SJCRH30 (cell line): ENCODE results near the gene APBB1IP. TPM values are rescaled to one million over a fixed set of nuclear protein-coding genes. Genes with fewer than 3 reads are reported as not detected.
"Not testable (repeated sequence)": the region's sequence is repeated elsewhere in the genome, so short reads cannot be mapped to it uniquely, and the experiment has no call there.

ENCODE experiments used
- DNase-seq, 2 experiments: peaks; one replicate each; pipeline ENCODE4 v3.0.0-alpha.2; 2015 to 2020
- H3K27ac ChIP-seq: fragments of 250-450 bp; sonication (Bioruptor Pico); 2 replicates; pipeline ENCODE4 v1.5.1; 2020; ENCODE audit warnings: mild to moderate bottlenecking, moderate library complexity
- H3K27me3 ChIP-seq: fragments of 250-450 bp; sonication (Bioruptor Pico); 2 replicates; pipeline ENCODE4 v1.5.1; 2020; ENCODE audit warnings: mild to moderate bottlenecking, moderate library complexity
- H3K36me3 ChIP-seq: fragments of 250-450 bp; sonication (Bioruptor Pico); 2 replicates; pipeline ENCODE4 v1.5.1; 2020; ENCODE audit warnings: mild to moderate bottlenecking, moderate library complexity
- H3K4me1 ChIP-seq: fragments of 250-450 bp; sonication (Bioruptor Pico); 2 replicates; pipeline ENCODE4 v1.5.1; 2020; ENCODE audit warnings: mild to moderate bottlenecking, moderate library complexity
- H3K4me3 ChIP-seq: fragments of 250-450 bp; sonication (Bioruptor Pico); 2 replicates; pipeline ENCODE4 v1.5.1; 2020; ENCODE audit warnings: mild to moderate bottlenecking, moderate library complexity
- H3K9me3 ChIP-seq: fragments of 250-450 bp; sonication (Bioruptor Pico); replicated peaks from 2 replicates; pipeline ENCODE4 v1.5.1; 2020; ENCODE audit warnings: mild to moderate bottlenecking, moderate library complexity
- total RNA-seq: library from RNA; depleted of rRNA; stranded (reverse); fragments of >200 nt; shearing (Covaris generic); gene quantifications from 2 replicates; pipeline ENCODE4 v1.2.3, GENCODE V29; 2014

APBB1IP gene
- total RNA-seq, 1 experiment from 2014 or later: not detected

DNA sequence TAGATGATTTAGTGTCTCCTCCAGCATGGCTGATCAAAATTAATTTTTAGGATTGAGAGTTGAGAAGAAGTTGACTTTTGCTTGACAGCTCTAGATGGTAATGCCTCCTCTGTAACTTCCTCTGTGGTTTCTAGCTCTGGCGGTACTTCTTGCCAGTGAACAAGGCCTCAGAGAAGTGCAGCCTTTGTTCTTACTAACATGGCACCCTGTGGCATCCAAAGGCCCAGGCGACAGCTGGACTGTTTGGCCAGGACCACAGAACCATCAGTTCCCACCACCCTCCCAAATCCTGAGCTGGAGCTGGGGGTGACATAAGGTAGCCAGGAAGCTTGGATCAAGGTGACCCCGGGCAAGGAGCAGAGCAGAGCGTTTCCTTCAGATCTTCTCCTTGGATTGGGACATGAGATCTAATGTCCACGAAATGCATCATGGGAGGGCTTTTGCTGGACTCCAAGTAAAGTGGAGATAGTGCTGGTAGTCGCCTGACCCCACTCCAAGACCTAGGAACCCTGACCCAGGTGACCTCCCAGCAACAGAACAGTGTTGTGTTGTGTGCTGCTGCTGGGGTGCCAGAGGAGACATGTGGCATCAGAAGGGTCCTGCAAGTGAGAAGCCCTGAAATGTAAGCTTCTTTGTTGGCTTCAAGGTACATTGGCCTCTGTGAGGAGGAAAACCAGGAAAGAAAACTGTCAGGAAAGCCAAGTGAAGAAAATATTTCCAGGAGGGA, 41.8 kb downstream of the APBB1IP start:
- Histone ChIP-seq H3K27me3 (peaks cover 14% of the 10 kb centered on the region), H3K4me1 (no peaks in the 10 kb centered on the region), H3K9me3 (no peaks in the 10 kb centered on the region), H3K27ac (no peak overlapping the region), H3K4me3 (no peak overlapping the region), H3K36me3 (no peaks in the 10 kb centered on the region)
- no peak for DNase-seq

GRCh38 chr10:26481315-26481692, 43.2 kb downstream of the APBB1IP start:
- Histone ChIP-seq H3K4me1 (no peaks in the 10 kb centered on the region), H3K9me3 (no peaks in the 10 kb centered on the region), H3K27ac (no peak overlapping the region), H3K4me3 (no peak overlapping the region), H3K27me3 (peaks cover 16% of the 10 kb centered on the region), H3K36me3 (no peaks in the 10 kb centered on the region)
- DNase-seq: no peak

- H3K27me3 ChIP-seq: peaks cover 16% of the 10 kb centered on the region
- H3K27ac ChIP-seq: no peak overlapping the region
- H3K4me3 ChIP-seq: no peak overlapping the region
- H3K4me1 ChIP-seq: no peaks in the 10 kb centered on the region
- H3K36me3 ChIP-seq: no peaks in the 10 kb centered on the region
- DNase-seq: no peak
- H3K9me3 ChIP-seq: no peaks in the 10 kb centered on the region
Measured at GRCh38 chr10:26481914-26482550, 43.9 kb downstream of the APBB1IP start.

- DNase-seq: no peak
- Histone ChIP-seq H3K36me3 (no peaks in the 10 kb centered on the region), H3K27ac (no peak overlapping the region), H3K4me1 (no peaks in the 10 kb centered on the region), H3K4me3 (no peak overlapping the region), H3K9me3 (no peaks in the 10 kb centered on the region), H3K27me3 (peaks cover 8% of the 10 kb centered on the region; the same call in 1 of the 2 replicates)
Measured at GRCh38 chr10:26483554-26483953, 45.4 kb downstream of the APBB1IP start.

DNA sequence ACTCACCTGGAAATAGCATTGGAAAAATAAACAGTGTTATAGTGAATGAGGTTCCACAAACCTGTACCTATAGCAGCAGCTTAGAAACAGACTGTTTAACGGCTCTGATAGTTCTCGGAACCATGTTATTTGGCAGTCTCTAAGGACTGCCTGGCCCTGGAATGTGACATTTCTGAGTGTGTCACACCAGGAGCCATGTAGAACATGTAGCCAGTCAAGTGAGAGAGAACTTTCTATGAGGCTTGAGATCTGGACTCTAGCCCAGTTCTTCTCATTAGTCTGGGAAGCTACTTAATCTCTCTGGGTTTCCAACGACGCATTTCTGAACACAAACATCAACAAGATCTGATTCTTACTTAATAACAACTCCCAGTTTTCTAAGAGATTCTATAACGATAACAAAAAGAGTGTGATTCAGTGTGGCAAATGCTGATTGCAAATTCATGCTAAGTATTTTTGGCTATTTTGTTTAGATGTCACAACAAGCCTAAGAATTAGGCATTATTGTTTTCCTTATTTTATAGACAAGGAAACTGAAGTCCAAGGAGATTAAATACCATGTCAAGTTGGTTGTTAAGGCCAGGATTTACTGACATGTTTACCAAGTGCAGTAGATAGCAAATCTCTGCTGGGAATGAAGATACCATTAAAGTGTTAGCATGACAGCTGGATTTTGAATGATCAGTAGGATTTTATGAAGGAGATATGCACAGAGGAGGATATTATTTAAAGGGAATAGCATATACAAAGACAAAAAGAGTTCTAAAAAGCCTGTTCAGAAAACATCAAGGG, 47.2 kb downstream of the APBB1IP start:
- H3K36me3 ChIP-seq: no peaks in the 10 kb centered on the region
- H3K27me3 ChIP-seq: peaks cover 4% of the 10 kb centered on the region; the same call in 1 of the 2 replicates
- H3K9me3 ChIP-seq: no peaks in the 10 kb centered on the region
- no peaks in the 10 kb centered on the region for H3K4me1 ChIP-seq
- no peak overlapping the region for H3K27ac ChIP-seq
- H3K4me3 ChIP-seq: no peak overlapping the region
- no peak for DNase-seq

- H3K36me3 ChIP-seq: no peaks in the 10 kb centered on the region
- no peaks in the 10 kb centered on the region for H3K9me3 ChIP-seq
- H3K4me1 ChIP-seq: no peaks in the 10 kb centered on the region
- no peak for DNase-seq
- no peak overlapping the region for H3K4me3 ChIP-seq
- no peak overlapping the region for H3K27ac ChIP-seq
- peaks cover 4% of the 10 kb centered on the region; the same call in 1 of the 2 replicates for H3K27me3 ChIP-seq
Measured at GRCh38 chr10:26486304-26486703, 48.2 kb downstream of the APBB1IP start.

GRCh38 chr10:26486990-26487850, 49.1 kb downstream of the APBB1IP start:
- Histone ChIP-seq H3K4me1 (no peaks in the 10 kb centered on the region), H3K9me3 (no peaks in the 10 kb centered on the region), H3K4me3 (no peak overlapping the region), H3K27ac (no peak overlapping the region), H3K27me3 (peaks cover 4% of the 10 kb centered on the region; the same call in 1 of the 2 replicates), H3K36me3 (no peaks in the 10 kb centered on the region)
- DNase-seq: no peak

DNA sequence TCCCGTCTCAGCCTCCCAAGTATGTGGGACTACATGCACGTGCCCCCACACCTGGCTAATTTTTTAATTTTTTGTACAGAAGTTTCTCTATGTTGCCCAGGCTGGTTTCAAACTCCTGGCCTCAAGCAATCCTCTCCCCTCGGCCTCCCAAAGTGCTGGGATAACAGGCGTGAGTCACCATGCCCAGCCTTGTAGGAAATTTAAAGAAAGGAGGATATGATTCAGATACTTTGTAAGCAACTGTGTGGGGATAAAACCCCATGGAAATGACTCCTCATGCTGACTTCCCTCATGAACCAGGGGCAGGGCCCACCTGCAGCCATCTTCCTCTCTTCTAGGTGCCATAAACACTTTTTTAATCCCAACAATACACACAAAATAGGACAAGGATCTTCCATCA, 50.2 kb downstream of the APBB1IP start:
- no peaks in the 10 kb centered on the region for H3K9me3 ChIP-seq
- peaks cover 4% of the 10 kb centered on the region; the same call in 1 of the 2 replicates for H3K27me3 ChIP-seq
- H3K4me3 ChIP-seq: no peak overlapping the region
- H3K36me3 ChIP-seq: no peaks in the 10 kb centered on the region
- no peak overlapping the region for H3K27ac ChIP-seq
- no peaks in the 10 kb centered on the region for H3K4me1 ChIP-seq
- DNase-seq: no peak

GRCh38 chr10:26489081-26489480, 50.9 kb downstream of the APBB1IP start:
- H3K36me3 ChIP-seq: no peaks in the 10 kb centered on the region
- no peak overlapping the region for H3K4me3 ChIP-seq
- no peaks in the 10 kb centered on the region for H3K4me1 ChIP-seq
- no peak for DNase-seq
- H3K27ac ChIP-seq: no peak overlapping the region
- peaks cover 4% of the 10 kb centered on the region; the same call in 1 of the 2 replicates for H3K27me3 ChIP-seq
- no peaks in the 10 kb centered on the region for H3K9me3 ChIP-seq

GRCh38 chr10:26490367-26490766, 52.2 kb downstream of the APBB1IP start:
- not testable (repeated sequence) for H3K36me3 ChIP-seq, H3K27ac ChIP-seq, H3K4me3 ChIP-seq, DNase-seq, H3K9me3 ChIP-seq, H3K4me1 ChIP-seq, H3K27me3 ChIP-seq

GRCh38 chr10:26491276-26491675, 53.1 kb downstream of the APBB1IP start:
- H3K4me3 ChIP-seq: no peak overlapping the region
- H3K4me1 ChIP-seq: no peaks in the 10 kb centered on the region
- no peak overlapping the region for H3K27ac ChIP-seq
- no peak for DNase-seq
- H3K27me3 ChIP-seq: no peaks in the 10 kb centered on the region; the same call in 1 of the 2 replicates
- H3K9me3 ChIP-seq: no peaks in the 10 kb centered on the region; the same call in 1 of the 2 replicates
- H3K36me3 ChIP-seq: no peaks in the 10 kb centered on the region

- Histone ChIP-seq H3K36me3 (no peaks in the 10 kb centered on the region), H3K4me3 (no peak overlapping the region), H3K9me3 (no peaks in the 10 kb centered on the region; the same call in 1 of the 2 replicates), H3K27me3 (no peaks in the 10 kb centered on the region; the same call in 1 of the 2 replicates), H3K27ac (no peak overlapping the region), H3K4me1 (no peaks in the 10 kb centered on the region)
- DNase-seq: no peak
Measured at GRCh38 chr10:26491934-26492333, 53.8 kb downstream of the APBB1IP start.

GRCh38 chr10:26492725-26493124, 54.6 kb downstream of the APBB1IP start:
- H3K4me1 ChIP-seq, H3K4me3 ChIP-seq, H3K27ac ChIP-seq, H3K27me3 ChIP-seq, H3K9me3 ChIP-seq, DNase-seq, H3K36me3 ChIP-seq: not testable (repeated sequence)

GRCh38 chr10:26494018-26494417, 55.9 kb downstream of the APBB1IP start:
- H3K4me1 ChIP-seq: no peaks in the 10 kb centered on the region
- H3K36me3 ChIP-seq: no peaks in the 10 kb centered on the region
- no peaks in the 10 kb centered on the region; the same call in 1 of the 2 replicates for H3K27me3 ChIP-seq
- no peak for DNase-seq
- no peak overlapping the region for H3K27ac ChIP-seq
- no peaks in the 10 kb centered on the region; the same call in 1 of the 2 replicates for H3K9me3 ChIP-seq
- no peak overlapping the region for H3K4me3 ChIP-seq
